SK-N-SH (cell line): ENCODE results near the gene FAT3. TPM values are rescaled to one million over a fixed set of nuclear protein-coding genes. Genes with fewer than 3 reads are reported as not detected.

ENCODE experiments used
- CTCF ChIA-PET: fragments of 300-600, 350-600 bp; formaldehyde crosslinking; extraction: SDS; loops from one replicate; lab custom pipeline; 2021; lab: Yijun Ruan, JAX
- POLR2A ChIA-PET: fragments of 350-600 bp; sonication (Branson Sonifier 250); formaldehyde crosslinking; extraction: SDS; loops from one replicate; lab custom pipeline; 2020; ENCODE audit warnings: antibody characterized with exemption, inconsistent platforms; lab: Yijun Ruan, JAX
- DNase-seq: peaks from one replicate; pipeline ENCODE4 v3.0.0; 2012
- H2AFZ ChIP-seq: fragments of 200-600 bp; sonication (generic); 2 replicates; pipeline ENCODE4 v1.8.1; 2016; ENCODE audit warnings: antibody characterized with exemption, mild to moderate bottlenecking, low read depth
- H3F3A ChIP-seq: fragments of 200-600 bp; sonication (generic); replicated peaks from 2 replicates; pipeline ENCODE3; 2016; ENCODE audit warnings: antibody characterized with exemption, mild to moderate bottlenecking; ENCODE audit not compliant: insufficient read depth
- H3K27ac ChIP-seq, 2 experiments: fragments of 200-500 bp in 1 of 2; fragments of 200-600 bp in 1 of 2; sonication (Bioruptor generic) in 1 of 2; sonication (generic), shearing (Covaris generic) in 1 of 2; 2 replicates each; pipeline versions ENCODE4 v1.5.1 to v1.6.1; 2014 to 2016; ENCODE audit warnings: low read depth in 2 of 2, inconsistent platforms in 1 of 2, low read length in 1 of 2, mild to moderate bottlenecking in 1 of 2, mixed read lengths in 1 of 2
- H3K27me3 ChIP-seq: fragments of 200-600 bp; sonication (generic), shearing (Covaris generic); 2 replicates; pipeline ENCODE4 v1.6.1; 2016; ENCODE audit warnings: mixed run types; ENCODE audit not compliant: insufficient read depth
- H3K36me3 ChIP-seq, 2 experiments: fragments of 200-500 bp in 1 of 2; fragments of 200-600 bp in 1 of 2; sonication (Bioruptor generic) in 1 of 2; sonication (generic) in 1 of 2; replicated peaks in 1 of 2; 2 replicates each; pipeline versions ENCODE3 to v1.5.1; 2014 to 2016; ENCODE audit warnings: low read length in 1 of 2, mild to moderate bottlenecking in 1 of 2; ENCODE audit not compliant: insufficient read depth in 2 of 2, control insufficient read depth in 1 of 2
- H3K4me1 ChIP-seq, 2 experiments: fragments of 200-500 bp in 1 of 2; fragments of 200-600 bp in 1 of 2; sonication (Bioruptor generic) in 1 of 2; sonication (generic), shearing (Covaris generic) in 1 of 2; 2 replicates each; pipeline versions ENCODE4 v1.5.1 to v1.6.1; 2014 to 2016; ENCODE audit warnings: low read depth in 1 of 2, low read length in 1 of 2, mixed run types in 1 of 2; ENCODE audit not compliant: insufficient read depth in 2 of 2, control insufficient read depth in 1 of 2
- H3K4me2 ChIP-seq: fragments of 200-600 bp; sonication (generic), shearing (Covaris generic); 2 replicates; pipeline ENCODE4 v1.6.1; 2017; ENCODE audit warnings: mixed run types
- H3K4me3 ChIP-seq, 2 experiments: fragments of 200-500 bp in 1 of 2; fragments of 200-600 bp in 1 of 2; sonication (Bioruptor generic) in 1 of 2; sonication (generic), shearing (Covaris generic) in 1 of 2; 2 replicates each; pipeline versions ENCODE4 v1.5.1 to v1.8.1; 2014 to 2016; ENCODE audit warnings: low read depth in 2 of 2, inconsistent platforms in 1 of 2, low read length in 1 of 2, mild to moderate bottlenecking in 1 of 2, mixed read lengths in 1 of 2, moderate library complexity in 1 of 2
- H3K79me2 ChIP-seq: fragments of 200-600 bp; sonication (generic); 2 replicates; pipeline ENCODE4 v1.8.1; 2017; ENCODE audit warnings: mild to moderate bottlenecking; ENCODE audit not compliant: insufficient read depth
- H3K9ac ChIP-seq: fragments of 200-600 bp; sonication (generic); 2 replicates; pipeline ENCODE4 v1.6.1; 2017; ENCODE audit warnings: mixed run types
- H3K9me2 ChIP-seq: fragments of 200-600 bp; sonication (generic); 2 replicates; pipeline ENCODE4 v1.6.1; 2017; ENCODE audit warnings: mixed run types
- H3K9me3 ChIP-seq: fragments of 200-600 bp; sonication (generic); 2 replicates; pipeline ENCODE4 v1.6.1; 2017; ENCODE audit warnings: mixed run types, mild to moderate bottlenecking, moderate library complexity
- H4K20me1 ChIP-seq: fragments of 200-600 bp; sonication (generic); 2 replicates; pipeline ENCODE4 v1.6.1; 2017; ENCODE audit warnings: mild to moderate bottlenecking, mixed run types; ENCODE audit not compliant: insufficient read depth
- CTCF ChIP-seq: fragments of 200-600 bp; sonication (generic); IDR thresholded peaks from 2 replicates; pipeline ENCODE4 v1.6.1; 2017; ENCODE audit warnings: antibody characterized with exemption, mild to moderate bottlenecking, moderate library complexity
- ELF1 ChIP-seq: IDR thresholded peaks from 2 replicates; pipeline ENCODE4 v1.4.0; 2012
- EP300 ChIP-seq, 2 experiments: IDR thresholded peaks; 2 replicates each; pipeline versions ENCODE4 v1.4.0 to v1.6.1; 2012; ENCODE audit warnings: borderline replicate concordance in 1 of 2, low read depth in 1 of 2, low read length in 1 of 2
- FOSL2 ChIP-seq: IDR thresholded peaks from 2 replicates; pipeline ENCODE4 v1.4.0; 2012; ENCODE audit warnings: low read depth, mild to moderate bottlenecking, moderate library complexity, borderline replicate concordance
- GABPA ChIP-seq: IDR thresholded peaks from 2 replicates; pipeline ENCODE4 v1.4.0; 2012; ENCODE audit warnings: low read depth, mild to moderate bottlenecking
- JUND ChIP-seq: IDR thresholded peaks from 2 replicates; pipeline ENCODE4 v1.4.0; 2012
- NRF1 ChIP-seq: IDR thresholded peaks from 2 replicates; pipeline ENCODE4 v1.6.1; 2012; ENCODE audit warnings: low read depth, mild to moderate bottlenecking, low read length
- PBX3 ChIP-seq: IDR thresholded peaks from 2 replicates; pipeline ENCODE4; 2012
- POLR2AphosphoS5 ChIP-seq: IDR thresholded peaks from 2 replicates; pipeline ENCODE4 v1.6.1; 2012; ENCODE audit warnings: low read depth, low read length
- RXRA ChIP-seq: IDR thresholded peaks from 2 replicates; pipeline ENCODE4 v1.4.0; 2012; ENCODE audit warnings: low read depth, mild to moderate bottlenecking, borderline replicate concordance
- TCF12 ChIP-seq: IDR thresholded peaks from 2 replicates; pipeline ENCODE4 v1.4.0; 2012
- TEAD4 ChIP-seq: IDR thresholded peaks from 2 replicates; pipeline ENCODE4 v1.4.0; 2012; ENCODE audit warnings: mild to moderate bottlenecking, borderline replicate concordance; ENCODE audit not compliant: insufficient read depth
- USF1 ChIP-seq: IDR thresholded peaks from 2 replicates; pipeline ENCODE4 v1.4.0; 2012; ENCODE audit warnings: low read depth, borderline replicate concordance
- USF2 ChIP-seq: fragments of 150-350 bp; IDR thresholded peaks from 2 replicates; pipeline ENCODE4 v1.6.1; 2017; ENCODE audit warnings: antibody characterized with exemption, low read length, low read depth, borderline replicate concordance
- WGBS: methylation state at CpG from one replicate; pipeline ENCODE4 v1.1.6; 2017; ENCODE audit warnings: low lambda C conversion rate; 5-methylcytosine and 5-hydroxymethylcytosine counted together
- polyA plus RNA-seq, 3 experiments: library from polyadenylated mRNA; depleted of rRNA; stranded (reverse); fragments of >200 nt; gene quantifications; 2 replicates each; pipeline ENCODE4 v1.2.3, GENCODE V29; 2012

FAT3 gene
- polyA plus RNA-seq, 1 of the 3 experiments (the other 2 are of a cell fraction) = 0.87 TPM

GRCh38 chr11:92268546-92268945 is 43.9 kb downstream of the FAT3 start (continued):
- TF ChIP-seq USF2 (no peak), USF1 (no peak), POLR2AphosphoS5 (no peak)

- H3K4me2 ChIP-seq = 0 out of 2 replicates have a peak overlapping the region, but pooled peaks have one; percentile 21
- H2AFZ ChIP-seq = no peak overlapping the region
- H3K9me2 ChIP-seq = no peaks in the 10 kb centered on the region
- peak overlapping the region; percentile 34 to 47; a peak in 2 of 4 replicates for H3K27ac ChIP-seq
- no peaks in the 10 kb centered on the region for H3K27me3 ChIP-seq
- no peak for DNase-seq
- POLR2A ChIA-PET = no interaction called here
- H4K20me1 ChIP-seq = no peaks in the 10 kb centered on the region
- H3K4me1 ChIP-seq = peaks cover 2 to 14% of the 10 kb centered on the region in 2 experiments; a peak in 3 of 4 replicates
- no peak overlapping the region for H3K4me3 ChIP-seq
- TF ChIP-seq FOSL2 (peak; percentile 45), GABPA (no peak), PBX3 (0 out of 2 replicates have a peak, but pooled peaks have one; percentile 43), RXRA (peak; percentile 39; the same call in 1 of the 2 replicates), NRF1 (no peak), ELF1 (peak; percentile 66; the same call in 1 of the 2 replicates), JUND (peak; percentile 38; the same call in 1 of the 2 replicates), TEAD4 (peak; percentile 76), CTCF (no peak), TCF12 (peak; percentile 54), EP300 (IDR thresholded peaks at IDR 0.05; ENCODE audit: borderline replicate concordance in 1 of 2, low read depth in 1 of 2, low read length in 1 of 2) (no peak)
- CTCF ChIA-PET = interaction anchor here (0.6 kb wide), 1 partner anchor 1051 kb away, joined by 3 read pairs; no protein-coding TSS in a partner anchor
- H3K9ac ChIP-seq = no peak overlapping the region
- no peaks in the 10 kb centered on the region for H3K36me3 ChIP-seq
- H3F3A ChIP-seq = no peaks in the 10 kb centered on the region
- no peaks in the 10 kb centered on the region; the same call in 1 of the 2 replicates for H3K79me2 ChIP-seq
- WGBS = 50% methylated on average over 2 of the region's 2 CpGs
- no peaks in the 10 kb centered on the region for H3K9me3 ChIP-seq
Measured at GRCh38 chr11:92269021-92269420, 44.4 kb downstream of the FAT3 start.
